Activated T-cell treated with anti-CD3 and anti-CD28 coated beads, Interleukin-2, amount 50 U/mL, for 1 hour (primary cell): ENCODE data around the gene MEGF6.
A peak's percentile ranks its signal among the peaks of the same experiment; 100 is the strongest.
"Not testable (repeated sequence)": the region's sequence is repeated elsewhere in the genome, so short reads cannot be mapped to it uniquely, and the experiment has no call there.

Source experiments
- DNase-seq: peaks from one replicate; pipeline ENCODE4 v3.0.0-alpha.2; 2020

MEGF6 gene

DNA sequence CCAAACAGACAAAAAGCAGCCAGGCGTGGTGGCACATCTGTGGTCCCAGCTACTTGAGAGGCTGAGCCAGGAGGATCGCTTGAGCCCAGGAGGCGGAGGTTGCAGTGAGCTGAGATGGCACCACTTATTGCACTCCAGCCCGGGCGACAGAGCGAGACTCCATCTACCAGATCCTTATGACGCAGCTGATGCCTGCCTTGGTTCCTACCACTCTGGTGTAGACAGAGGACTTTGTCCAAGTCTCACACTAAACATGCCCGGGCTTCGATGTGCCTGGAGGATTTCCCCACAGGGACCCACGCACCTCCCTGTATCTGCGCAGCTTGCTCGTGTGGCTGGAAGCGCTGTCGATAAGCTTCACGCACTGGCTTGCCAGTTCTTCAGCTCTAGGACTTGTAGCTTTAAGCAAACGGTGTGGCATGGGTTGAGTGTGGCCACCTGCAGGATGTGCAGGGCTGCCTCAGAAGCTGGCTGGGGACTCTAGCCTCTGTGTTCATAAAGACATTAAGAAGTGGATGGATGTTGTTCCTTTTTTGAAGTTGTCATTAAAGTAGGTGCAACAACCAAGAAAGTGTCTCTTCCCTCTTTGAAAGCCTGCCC, 18.4 kb upstream of the MEGF6 start:
- DNase-seq, result no peak

DNA sequence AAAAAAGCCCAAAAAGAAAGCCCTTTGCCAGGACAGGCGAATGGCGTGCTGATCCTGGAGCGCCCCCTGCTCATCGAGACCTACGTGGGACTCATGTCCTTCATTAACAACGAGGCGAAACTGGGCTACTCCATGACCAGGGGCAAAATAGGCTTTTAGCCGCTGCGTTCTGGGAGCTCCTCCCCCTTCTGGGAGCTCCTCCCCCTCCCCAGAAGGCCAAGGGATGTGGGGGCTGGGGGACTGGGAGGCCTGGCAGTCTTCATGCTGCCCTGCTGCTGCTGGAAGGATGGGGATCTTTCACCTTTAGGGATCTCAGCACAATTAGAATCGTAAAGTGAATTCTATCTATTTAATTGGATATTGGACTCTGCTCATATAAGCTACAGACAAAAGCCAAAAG, 17.1 kb upstream of the MEGF6 start:
- DNase-seq, result no peak

DNA sequence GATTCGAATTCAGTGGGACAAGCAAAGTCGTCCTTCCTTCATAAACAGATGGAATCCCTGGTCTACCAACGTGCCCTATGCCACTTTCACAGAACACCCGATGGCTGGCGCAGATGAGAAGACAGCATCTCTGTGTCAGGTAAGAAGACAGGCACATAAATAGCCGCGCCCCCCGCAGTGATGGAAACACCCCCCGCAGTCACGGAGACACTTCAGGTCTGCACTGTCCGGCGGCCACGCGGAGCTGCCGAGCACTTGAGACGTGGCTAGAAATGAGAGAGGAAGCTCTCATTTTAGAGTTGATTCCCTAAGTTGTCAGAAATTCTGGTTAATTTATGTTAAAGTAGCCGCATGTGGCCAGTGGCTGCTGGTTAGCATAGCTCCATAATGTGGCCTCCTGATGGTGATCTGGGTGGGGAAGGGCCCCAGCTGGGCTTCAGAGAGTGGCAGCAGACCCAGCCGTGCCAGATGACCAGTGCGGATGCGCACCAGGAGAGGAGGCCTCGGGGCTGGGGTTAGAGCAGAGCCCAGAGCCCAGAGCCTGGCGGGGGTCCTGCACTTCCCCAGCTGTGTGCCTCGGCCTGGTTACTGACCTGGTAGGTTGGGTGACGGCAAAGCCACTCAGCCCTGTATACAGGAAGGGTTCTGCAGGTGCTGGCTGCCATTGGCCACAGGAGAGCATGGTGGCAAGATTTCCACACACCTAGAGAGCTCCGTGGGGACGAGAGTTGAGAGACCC, 16.4 kb upstream of the MEGF6 start:
- DNase-seq, result no peak

DNA sequence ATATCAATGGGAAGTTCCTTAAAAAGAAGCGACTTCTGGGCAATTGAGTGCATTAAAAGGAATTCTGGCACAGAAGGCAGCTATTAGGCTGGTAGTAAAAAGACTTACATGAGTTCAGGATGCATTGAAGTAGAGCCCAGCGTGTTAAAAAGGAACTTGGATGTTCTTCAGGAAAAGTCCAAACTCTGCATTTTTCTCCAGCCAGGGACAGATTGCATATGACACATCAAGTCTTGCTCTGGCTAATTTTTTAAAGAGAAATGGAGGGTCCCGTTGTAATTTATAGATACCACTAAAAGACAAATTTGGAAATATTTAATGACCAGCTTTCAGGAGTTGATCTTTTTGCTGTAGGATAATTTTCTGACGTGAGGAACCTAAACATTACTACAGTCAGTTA, 14.7 kb upstream of the MEGF6 start:
- DNase-seq, result no peak

DNA sequence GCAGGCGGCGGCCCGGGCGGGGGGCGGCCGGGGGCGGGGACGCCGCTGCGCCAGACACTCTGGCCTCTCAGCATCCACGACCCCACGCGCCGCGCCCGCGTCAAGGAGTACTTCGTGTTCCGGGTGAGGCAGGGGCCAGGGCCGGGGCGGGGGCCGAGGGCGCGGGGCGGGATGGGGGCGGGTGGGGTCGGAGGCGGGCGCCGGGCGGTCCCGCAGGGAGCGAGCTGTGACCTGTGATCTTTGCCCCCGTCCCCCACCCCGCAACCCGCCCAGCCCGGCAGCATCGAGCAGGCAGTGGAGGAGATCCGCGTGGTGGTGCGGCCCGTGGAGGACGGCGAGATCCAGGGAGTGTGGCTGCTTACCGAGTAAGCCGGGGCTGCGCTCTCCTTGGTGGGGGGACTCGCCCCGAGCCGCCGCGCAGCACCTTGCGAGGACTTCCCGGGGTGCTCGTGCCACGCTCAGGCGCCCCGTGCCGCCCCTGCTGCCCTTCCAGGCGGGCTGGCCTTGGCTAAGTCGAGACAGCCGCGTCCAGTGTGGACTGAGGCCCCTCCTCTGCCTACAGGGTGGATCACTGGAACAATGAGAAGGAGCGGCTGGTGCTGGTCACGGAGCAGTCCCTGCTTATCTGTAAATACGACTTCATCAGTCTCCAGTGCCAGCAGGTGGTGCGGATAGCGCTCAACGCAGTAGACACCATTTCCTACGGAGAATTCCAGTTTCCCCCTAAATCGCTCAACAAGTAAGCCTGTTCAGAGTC, 14.0 kb upstream of the MEGF6 start:
- no peak for DNase-seq

DNA sequence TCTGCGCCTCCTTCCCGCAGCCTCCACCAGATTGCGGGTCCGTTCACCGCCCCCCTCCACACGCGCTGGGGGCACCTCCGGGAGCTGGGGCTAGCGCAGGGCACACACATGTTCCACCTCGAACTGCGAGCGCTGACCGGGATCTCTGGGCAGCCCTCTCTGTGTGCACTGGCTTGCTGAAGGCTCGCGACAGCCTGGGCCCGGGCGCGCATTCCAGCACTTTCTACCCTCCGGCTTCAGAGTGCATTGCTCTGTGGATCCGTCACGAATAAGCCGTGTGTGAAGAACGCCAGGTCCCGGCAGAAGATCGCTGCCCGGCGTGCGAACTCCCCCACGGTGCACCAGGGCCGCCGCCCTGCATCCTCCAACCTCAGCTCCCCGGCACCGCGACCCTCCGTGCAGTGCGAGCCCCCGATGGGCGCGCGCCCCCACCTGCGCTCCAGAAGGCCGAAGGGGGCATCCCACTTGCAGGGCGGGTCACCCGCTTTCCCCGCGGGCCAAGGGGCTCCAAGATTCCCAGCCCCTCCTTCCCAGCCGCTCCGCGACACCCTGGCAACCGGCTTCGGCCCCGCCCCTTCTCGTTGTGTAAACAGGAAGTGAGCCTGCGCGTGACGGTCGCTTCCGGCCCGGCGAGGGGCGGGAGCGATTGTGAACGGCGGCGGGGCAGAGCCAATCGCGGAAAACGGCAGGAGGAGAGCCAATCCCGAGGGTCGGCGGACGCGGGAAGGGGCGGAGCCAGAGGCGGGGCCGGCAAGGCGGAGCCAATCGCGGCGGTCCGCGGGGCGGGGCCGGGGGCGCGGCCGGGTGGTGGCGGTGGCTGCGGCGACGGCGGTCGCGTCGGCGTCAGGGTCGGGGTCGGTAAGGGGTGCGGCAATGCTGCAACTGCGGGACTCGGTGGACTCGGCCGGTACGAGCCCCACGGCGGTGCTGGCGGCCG, 13.2 kb upstream of the MEGF6 start, which contains the start of gene TPRG1L:
Gene TPRG1L, plus strand, starts transcription at position 816 of the 937 bp plus-strand sequence. Its CDS starts 58 bp downstream, at position 874.
- peak; percentile 99 for DNase-seq

DNA sequence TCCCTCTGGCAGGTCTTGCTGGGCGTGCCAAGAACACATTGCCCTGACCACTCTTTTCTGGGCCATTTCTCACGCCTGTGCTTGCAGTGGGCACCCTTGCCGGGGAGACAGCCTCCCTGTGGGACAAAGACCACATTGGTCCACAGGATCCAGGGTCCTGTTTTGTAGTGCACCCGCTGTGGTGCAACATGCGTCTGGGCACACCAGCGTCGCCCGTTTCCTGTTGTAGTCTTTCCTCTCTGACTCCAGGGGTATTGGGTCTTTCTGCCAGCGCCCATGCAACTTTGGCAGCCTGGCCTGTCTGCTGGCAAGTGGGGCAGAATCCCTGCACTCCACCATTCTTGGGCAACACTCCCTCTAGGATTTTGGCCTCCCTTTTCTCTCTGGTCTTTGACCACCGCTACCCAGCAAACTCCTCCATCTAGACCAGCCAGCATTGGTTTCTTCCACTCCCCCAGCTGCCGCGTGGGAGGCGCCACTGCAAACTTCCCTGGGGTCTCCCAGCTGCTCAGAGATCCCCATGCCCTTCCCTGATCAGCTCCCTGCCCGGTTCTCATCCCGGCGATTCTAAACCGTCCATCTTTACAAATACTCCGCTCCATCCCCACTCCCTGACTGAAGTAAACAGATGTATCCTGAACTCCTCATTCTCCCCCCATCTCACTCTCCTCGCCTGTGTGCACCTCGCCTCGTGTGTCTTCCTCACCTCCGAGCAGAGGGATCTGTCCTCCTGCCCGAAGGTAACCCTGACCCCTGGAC, 12.3 kb upstream of the MEGF6 start:
- DNase-seq, result no peak

DNA sequence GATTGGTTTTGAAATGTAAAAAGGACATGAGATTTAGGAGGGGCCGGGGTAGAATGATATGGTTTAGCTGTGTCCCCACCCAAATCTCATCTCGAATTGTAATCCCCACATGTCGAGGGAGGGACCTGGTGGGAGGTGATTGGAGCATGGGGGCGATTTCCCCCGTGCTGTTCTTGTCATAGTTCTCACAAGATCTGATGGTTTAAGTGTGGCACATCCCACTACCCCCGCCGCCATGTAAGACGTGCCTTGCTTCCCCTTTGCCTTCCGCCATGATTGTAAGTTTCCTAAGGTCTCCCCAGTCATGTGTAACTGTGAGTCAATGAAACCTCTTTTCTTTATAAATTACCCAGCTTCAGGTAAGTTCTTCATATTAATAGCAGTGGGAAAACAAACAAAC, 10.8 kb upstream of the MEGF6 start:
- DNase-seq, result not testable (repeated sequence)

DNA sequence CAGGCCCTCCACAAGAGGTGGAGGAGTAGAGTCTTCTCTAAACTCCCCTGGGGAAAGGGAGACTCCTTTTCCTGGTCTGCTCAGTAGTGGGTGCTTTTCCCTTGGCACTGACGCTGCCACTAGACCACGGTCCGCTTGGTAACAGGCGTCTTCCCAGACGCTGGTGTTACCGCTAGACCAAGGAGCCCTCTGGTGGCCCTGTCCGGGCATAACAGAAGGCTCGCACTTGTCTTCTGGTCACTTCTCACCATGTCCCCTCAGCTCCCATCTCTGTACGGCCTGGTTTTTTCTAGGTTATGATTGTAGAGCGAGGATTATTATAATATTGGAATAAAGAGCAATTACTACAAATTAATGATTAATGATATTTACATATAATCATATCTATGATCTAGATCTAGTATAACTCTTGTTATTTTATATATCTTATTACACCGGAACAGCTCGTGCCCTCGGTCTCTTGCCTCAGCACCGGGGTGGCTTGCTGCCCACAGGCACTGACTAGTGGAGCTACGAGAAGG, 9.9 kb upstream of the MEGF6 start:
- not testable (repeated sequence) for DNase-seq

DNA sequence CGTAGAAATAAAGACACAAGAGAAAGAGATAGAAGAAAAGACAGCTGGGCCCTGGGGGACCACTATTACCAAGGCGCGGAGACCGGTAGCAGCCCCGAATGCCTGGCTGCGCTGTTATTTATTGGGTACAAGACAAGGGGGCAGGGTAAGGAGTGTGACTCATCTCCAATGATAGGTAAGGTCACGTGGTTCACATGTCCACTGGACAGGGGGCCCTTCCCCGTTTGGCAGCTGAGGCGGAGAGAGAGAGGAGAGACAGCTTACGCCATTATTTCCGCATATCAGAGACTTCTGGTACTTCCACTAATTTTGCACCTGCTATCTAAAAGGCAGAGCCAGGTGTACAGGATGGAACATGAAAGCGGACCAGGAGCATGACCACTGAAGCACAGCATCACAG, 9.4 kb upstream of the MEGF6 start:
- DNase-seq, result no peak

DNA sequence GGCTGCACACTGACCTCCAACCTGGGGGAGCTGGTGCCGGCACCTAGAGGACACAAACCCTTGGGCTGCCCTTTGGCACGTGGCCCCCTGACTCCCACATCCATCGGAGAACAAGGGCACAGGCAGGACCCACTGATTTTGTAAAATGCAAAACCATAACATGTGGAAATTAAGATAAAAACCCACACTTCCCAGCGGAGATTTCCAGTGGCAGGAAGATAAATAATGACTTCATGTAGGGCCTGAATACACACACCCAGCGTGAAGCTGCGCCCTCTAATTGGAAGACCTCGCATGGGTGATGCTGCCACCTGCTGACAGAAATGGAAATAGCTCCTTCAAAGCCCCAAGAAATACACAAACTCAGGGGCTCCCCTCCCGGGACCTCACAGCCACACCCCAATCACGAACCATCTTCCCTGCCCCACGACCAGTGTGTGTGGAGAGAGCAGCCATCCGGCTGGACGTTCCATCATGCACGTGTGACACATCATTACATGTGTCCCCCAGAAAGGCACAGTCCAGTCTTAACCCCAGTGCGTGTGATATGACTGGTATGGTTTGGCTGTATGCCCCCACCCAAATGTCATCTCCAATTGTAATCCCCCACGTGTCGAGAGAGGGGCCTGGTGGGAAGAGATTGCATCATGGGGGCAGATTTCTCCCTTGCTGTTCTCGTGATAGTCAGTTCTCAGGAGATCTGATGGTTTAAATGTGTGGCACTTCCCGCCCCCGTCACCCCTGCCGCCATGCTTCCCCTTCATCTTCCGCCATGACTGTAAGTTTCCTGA, 7.8 kb upstream of the MEGF6 start:
- DNase-seq, result peak; percentile 68

DNA sequence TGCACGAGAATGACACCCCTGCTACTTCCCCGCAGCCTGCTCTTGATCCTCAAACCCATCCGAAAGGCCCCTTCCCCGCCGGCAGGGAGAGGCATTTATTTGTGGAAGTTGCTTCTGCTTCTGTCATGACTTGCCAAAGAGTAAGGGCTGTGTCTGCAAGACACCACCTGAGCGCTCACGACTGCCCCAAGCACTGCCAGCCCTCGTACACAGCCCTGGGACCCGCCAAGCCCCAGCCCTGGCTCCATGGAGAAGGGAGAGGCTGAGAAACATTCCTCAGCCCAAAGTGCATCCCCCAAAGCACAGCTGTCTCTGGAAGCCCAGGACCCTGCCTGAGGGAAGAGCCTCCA, 7.2 kb upstream of the MEGF6 start:
- DNase-seq, result no peak

DNA sequence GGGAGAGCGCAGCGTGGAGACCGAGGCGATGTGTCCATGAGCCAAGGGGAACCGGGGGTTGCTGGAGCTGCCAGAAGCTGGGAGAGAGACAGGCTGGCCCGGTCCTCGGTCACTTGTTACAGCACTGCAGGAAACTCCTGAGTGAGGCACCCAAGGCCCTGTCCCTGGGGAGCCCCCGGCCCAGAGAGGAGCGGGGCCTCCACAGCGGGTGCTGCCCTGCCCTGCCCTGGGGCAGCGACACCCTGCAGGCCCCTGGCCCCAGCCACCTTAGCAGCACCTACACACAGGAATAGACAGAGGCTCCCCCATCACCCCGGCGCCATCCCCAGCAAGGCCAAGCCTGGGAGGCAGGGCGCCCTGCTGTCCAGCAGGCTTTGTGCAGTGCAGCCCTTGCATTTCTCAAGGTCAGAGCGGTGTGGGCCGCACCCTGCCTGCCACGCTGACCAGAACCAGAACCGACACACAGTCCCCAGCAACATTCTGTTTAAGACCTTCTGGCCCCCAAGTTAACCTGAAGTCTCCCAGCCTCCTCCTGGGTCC, 6.6 kb upstream of the MEGF6 start:
- DNase-seq, result no peak

DNA sequence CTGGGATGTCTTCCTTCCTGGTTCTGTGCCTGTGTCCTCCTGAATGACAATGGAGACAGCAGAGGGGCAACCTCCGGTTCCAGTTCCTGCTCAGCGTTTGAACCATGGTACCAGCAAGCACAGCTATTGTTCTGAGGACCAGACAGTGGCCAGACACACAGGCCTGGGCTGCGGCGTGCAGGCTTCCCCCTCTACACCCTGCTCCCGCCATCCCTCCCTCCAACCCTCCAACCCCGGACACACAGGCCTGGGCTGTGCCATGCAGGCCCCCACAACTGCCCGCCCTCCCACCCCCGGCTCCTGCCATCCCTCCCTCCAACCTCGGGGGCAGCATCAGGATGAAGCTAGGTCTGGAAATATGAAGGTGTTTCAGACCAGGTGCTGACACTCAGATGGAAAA, 5.6 kb upstream of the MEGF6 start:
- no peak for DNase-seq

DNA sequence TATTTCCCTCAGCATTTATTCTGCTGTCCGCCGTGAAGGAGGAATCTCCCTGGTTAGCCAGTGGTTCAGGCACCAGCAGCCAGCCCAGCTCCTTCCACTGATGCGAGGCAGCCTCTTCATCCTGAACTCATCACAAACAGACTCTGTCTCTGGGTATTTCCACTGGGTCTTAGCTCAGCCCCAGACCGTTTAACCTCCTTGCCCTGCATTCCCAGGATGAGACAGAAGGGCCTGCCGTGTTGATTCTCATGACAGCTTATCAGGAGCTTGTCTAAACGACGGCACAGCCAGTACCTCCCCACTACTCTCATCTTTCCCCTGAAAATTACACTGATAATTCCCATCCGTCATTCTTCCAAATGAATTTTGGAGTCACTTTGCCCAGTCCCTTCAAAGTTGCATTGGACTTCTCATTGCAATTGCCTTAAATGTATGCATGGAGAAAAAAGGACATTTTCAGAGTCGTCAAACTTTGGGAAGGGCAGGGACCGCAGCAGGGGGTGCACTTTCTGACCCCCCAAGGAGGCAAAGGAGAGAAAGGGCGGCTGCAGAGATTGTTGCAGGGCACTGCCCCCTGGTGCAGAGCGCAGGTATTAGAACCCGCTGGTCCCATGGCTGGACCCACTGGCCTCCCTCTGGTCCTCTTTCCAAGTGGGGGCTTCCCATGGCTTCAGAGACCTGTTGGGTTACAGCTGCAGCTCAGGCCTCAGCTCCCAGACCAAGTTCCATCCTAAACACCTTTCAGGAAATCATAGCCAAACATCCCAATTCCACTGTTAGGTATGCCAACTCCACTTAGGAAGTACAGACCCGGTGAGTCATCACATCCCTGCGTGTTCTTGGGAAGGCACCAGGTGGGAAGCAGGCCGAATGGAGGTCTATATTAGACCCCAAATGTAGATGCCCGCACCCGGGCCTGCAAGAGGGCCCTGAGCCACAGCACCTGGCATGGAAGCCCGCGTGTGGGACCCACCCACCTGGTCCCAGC, 3.7 kb upstream of the MEGF6 start:
- no peak for DNase-seq

DNA sequence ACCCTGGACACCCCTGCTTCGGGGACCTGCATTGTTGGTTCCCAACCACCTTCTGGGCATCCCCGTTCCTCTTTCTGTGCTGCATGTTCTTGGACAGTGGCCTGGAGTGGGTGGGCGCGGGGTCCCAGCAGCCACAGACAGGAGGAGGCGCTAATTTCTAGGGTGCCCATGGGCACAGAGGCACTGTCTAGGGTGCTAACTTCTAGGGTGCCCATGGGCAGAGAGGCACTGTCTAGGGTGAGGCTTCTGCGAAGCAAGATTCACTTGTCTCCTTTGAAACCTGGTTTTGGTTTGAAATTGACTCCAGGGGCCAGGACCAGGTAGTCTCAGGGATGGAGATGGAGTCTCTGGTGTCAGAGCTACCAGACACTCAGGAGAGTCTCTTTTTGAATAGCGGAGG, 815 bp upstream of the MEGF6 start:
- DNase-seq, result no peak

DNA sequence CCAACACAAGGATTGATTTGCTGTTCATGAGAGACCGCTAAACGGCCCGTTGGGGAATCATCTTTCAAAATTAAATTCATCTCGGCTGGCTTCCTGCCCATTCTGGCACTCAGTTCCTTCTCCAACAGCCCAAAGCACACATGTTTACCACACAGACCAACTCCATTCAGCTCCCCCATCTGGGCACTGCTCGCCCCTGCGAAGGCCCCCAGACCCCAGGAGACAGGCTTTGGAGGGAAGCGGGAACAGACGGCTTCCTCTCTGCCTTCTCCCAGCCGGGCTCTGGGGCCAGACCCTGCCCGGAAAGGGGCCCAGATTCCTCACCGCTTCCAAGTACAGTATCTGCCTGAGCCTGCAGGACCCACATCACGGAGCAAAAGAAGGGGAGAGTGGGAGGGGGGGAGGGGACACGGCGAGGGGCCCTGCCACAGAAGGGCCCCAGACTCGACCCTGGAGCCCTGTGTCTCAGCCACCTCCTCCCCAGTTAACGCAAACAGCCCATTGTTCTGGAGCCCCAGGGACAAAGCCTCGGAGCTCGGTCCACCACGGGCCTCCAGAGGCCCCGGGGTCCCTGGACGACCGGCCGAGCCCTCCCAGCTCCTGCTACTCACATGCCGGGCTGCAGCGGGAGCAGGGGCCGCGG, 660 bp downstream of the MEGF6 start:
- DNase-seq, result no peak

DNA sequence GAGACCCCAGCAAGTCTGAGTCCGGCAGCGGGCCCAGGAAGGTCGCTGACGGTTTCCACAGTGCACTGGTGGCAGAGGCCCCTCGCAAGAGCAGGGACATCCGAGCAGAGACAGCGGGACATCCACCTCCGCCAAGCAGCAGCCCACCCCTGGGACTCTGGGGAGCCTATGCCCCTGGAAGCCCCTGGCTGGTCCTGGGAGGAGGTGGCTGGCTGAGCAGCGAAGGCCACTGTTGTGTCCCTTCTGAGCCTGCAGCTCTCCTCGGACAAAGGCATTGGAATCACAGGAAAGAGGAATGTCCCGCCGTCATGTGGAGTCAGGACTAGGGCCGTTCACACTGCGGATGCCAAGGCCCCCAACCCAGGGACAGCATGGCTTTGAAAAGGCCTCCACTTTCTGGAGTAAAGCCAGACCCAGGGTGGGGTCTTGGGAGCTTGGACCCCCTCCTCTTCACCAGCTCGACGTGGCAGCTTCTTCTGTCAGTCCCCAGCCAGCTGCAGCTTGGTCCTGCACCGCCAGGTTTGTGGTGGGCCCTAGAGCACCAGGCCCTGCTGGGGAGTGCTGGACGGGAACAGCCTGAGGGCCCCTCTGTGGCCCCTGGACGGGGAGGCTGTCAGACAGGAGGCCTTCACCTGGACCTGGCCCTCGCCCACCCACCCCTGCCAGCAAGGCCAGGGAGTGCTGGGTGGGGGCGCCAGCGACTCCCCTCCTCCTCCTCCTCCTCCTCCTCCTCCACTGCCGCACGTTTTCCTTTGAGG, 1.4 kb downstream of the MEGF6 start:
- no peak for DNase-seq
